GM12878 (cell line): ENCODE measurements around the gene TOP2A. TPM values are rescaled to one million over a fixed set of nuclear protein-coding genes. Genes with fewer than 3 reads are reported as not detected.

Experiments used
- ATAC-seq: fragments of 200-7000 bp; cut with Tn5 transposase; 3 replicates; pipeline ENCODE4 v1.9.1; 2020; ENCODE audit warnings: mild to moderate bottlenecking, moderate library complexity
- BruUV-seq: library from RNA; stranded (reverse); fragments of 400-500 nt; replicated peaks from 2 replicates; lab custom pipeline; 2021; lab: Mats Ljungman, UMichigan
- CTCF ChIA-PET: fragments of 300-600 bp; sonication (Branson Sonifier 250); formaldehyde crosslinking; extraction: SDS; loops from one replicate; lab custom pipeline; 2021; ENCODE audit warnings: inconsistent platforms; lab: Yijun Ruan, JAX
- POLR2A ChIA-PET: fragments of 350-600 bp; formaldehyde crosslinking; extraction: SDS; loops from one replicate; lab custom pipeline; 2021; ENCODE audit warnings: inconsistent platforms; lab: Charles Lee
- RAD21 ChIA-PET: fragments of 300-600 bp; sonication (Branson Sonifier 250); formaldehyde crosslinking; loops from one replicate; lab custom pipeline; 2023; ENCODE audit warnings: antibody characterized with exemption; ENCODE audit not compliant: unreplicated experiment; lab: Charles Lee
- SMC1A ChIA-PET: fragments of 300-600 bp; sonication (Branson Sonifier 250); formaldehyde crosslinking; loops from one replicate; lab custom pipeline; 2023; ENCODE audit not compliant: unreplicated experiment, uncharacterized antibody; lab: Charles Lee
- DNase-seq: peaks from one replicate; pipeline ENCODE4 v3.0.0-alpha.2; 2011; ENCODE audit warnings: low read depth, low spot score
- FAIRE-seq: peaks from 3 replicates; lab custom pipeline; 2011; peaks lifted over from hg19 to GRCh38; lab: Jason Lieb, UNC
- H2AFZ ChIP-seq: 2 replicates; pipeline ENCODE4 v1.6.0; 2011; ENCODE audit warnings: low read depth, low read length, control low read depth; ENCODE audit not compliant: control insufficient read depth
- H3K27ac ChIP-seq: 2 replicates; pipeline ENCODE4 v1.5.1; 2011; ENCODE audit warnings: control low read depth; ENCODE audit not compliant: control insufficient read depth, insufficient read depth
- H3K27me3 ChIP-seq, 2 experiments: replicated peaks in 1 of 2; 2 replicates each; pipeline versions ENCODE4 v1.6.0 to v1.6.1; 2011; ENCODE audit warnings: low read length in 1 of 2; ENCODE audit not compliant: control insufficient read depth in 2 of 2, insufficient read depth in 2 of 2
- H3K36me3 ChIP-seq, 2 experiments: 2 replicates each; pipeline ENCODE4 v1.5.1; 2011; ENCODE audit warnings: low read length in 1 of 2; ENCODE audit not compliant: control insufficient read depth in 2 of 2, insufficient read depth in 2 of 2
- H3K4me1 ChIP-seq: 2 replicates; pipeline ENCODE4 v1.6.1; 2011; ENCODE audit warnings: mild to moderate bottlenecking, low read length, moderate library complexity, mixed read lengths; ENCODE audit not compliant: control insufficient read depth, insufficient read depth
- H3K4me2 ChIP-seq: 2 replicates; pipeline ENCODE4 v1.6.0; 2011; ENCODE audit warnings: control low read depth; ENCODE audit not compliant: control insufficient read depth, insufficient read depth
- H3K4me3 ChIP-seq: fragments of 200-600 bp; sonication (generic); 2 replicates; pipeline ENCODE4 v1.5.1; 2016
- H3K79me2 ChIP-seq: 2 replicates; pipeline ENCODE4 v1.6.0; 2011; ENCODE audit warnings: low read length; ENCODE audit not compliant: control insufficient read depth, insufficient read depth
- H3K9ac ChIP-seq: 2 replicates; pipeline ENCODE4 v1.8.0; 2011; ENCODE audit warnings: low read length, control low read depth, mixed read lengths; ENCODE audit not compliant: control insufficient read depth, insufficient read depth
- H3K9me3 ChIP-seq: replicated peaks from 3 replicates; pipeline ENCODE4 v1.5.1; 2011; ENCODE audit warnings: mild to moderate bottlenecking, low read length; ENCODE audit not compliant: control insufficient read depth, insufficient read depth
- H4K20me1 ChIP-seq: 2 replicates; pipeline ENCODE4 v1.6.0; 2011; ENCODE audit not compliant: control insufficient read depth, insufficient read depth
- CHD2 ChIP-seq: IDR thresholded peaks from 2 replicates; pipeline ENCODE4 v1.6.1; 2011; ENCODE audit warnings: low read depth, low read length, improper control_type of control experiment, borderline replicate concordance
- EED ChIP-seq: sonication (generic); IDR thresholded peaks from 2 replicates; pipeline ENCODE4 v1.6.1; 2016; ENCODE audit warnings: antibody characterized with exemption, low read depth
- ELK1 ChIP-seq: IDR thresholded peaks from 2 replicates; pipeline ENCODE4 v1.6.1; 2012; ENCODE audit warnings: low read depth, low read length, improper control_type of control experiment
- ESRRA ChIP-seq: IDR thresholded peaks from 2 replicates; pipeline ENCODE4 v1.6.1; 2012; ENCODE audit warnings: mild to moderate bottlenecking, low read length, improper control_type of control experiment
- FOS ChIP-seq: IDR thresholded peaks from 3 replicates; pipeline ENCODE4 v1.6.1; 2011; ENCODE audit warnings: borderline replicate concordance; ENCODE audit not compliant: insufficient read length; ENCODE audit errors: extremely low read depth
- NFYA ChIP-seq: IDR thresholded peaks from 2 replicates; pipeline ENCODE4 v1.6.1; 2011; ENCODE audit warnings: low read depth, mild to moderate bottlenecking, low read length, improper control_type of control experiment, borderline replicate concordance
- RAD51 ChIP-seq: fragments of 450-650 bp; IDR thresholded peaks from 2 replicates; pipeline ENCODE4 v1.6.1; 2016; ENCODE audit warnings: moderate library complexity, mild to moderate bottlenecking, inconsistent platforms
- RB1 ChIP-seq: fragments of 450-650 bp; formaldehyde crosslinking; IDR thresholded peaks from 2 replicates; pipeline ENCODE4 v1.6.1; 2017; ENCODE audit warnings: mild to moderate bottlenecking, borderline replicate concordance
- SMC3 ChIP-seq: IDR thresholded peaks from 2 replicates; pipeline ENCODE4 v1.6.1; 2011; ENCODE audit warnings: low read length, improper control_type of control experiment, borderline replicate concordance
- STAT1 ChIP-seq: fragments of 450-650 bp; conservative IDR thresholded peaks from 2 replicates; pipeline ENCODE4 v1.6.1; 2014; ENCODE audit warnings: antibody characterized with exemption, mild to moderate bottlenecking
- ZNF592 ChIP-seq: fragments of 450-650 bp; IDR thresholded peaks from 2 replicates; pipeline ENCODE4 v1.6.1; 2017; ENCODE audit warnings: mild to moderate bottlenecking, moderate library complexity
- WGBS: methylation state at CpG from one replicate; pipeline ENCODE4 v1.1.6; 2016; ENCODE audit warnings: low lambda C conversion rate; ENCODE audit not compliant: insufficient replicate concordance, insufficient coverage; ENCODE audit errors: missing lambda C conversion rate; 5-methylcytosine and 5-hydroxymethylcytosine counted together
- in situ Hi-C: fragments of 300-500 bp; cut with MboI; formaldehyde crosslinking; loops from 9 replicates; pipeline ENCODE4 v1.14.3; 2018; ENCODE audit warnings: mixed read lengths
- intact Hi-C: fragments of 100-400 bp; cut with micrococcal nuclease; formaldehyde crosslinking; loops from one replicate; pipeline ENCODE4 v1.14.2; 2022; ENCODE audit not compliant: unreplicated experiment
- polyA plus RNA-seq, 11 experiments: library from polyadenylated mRNA; depleted of rRNA in 4 of 11; unstranded in 6 of 11; stranded (reverse) in 5 of 11; fragments of >200 nt; fragmentation: Nextera tagmentation in 4 of 11; fragmentation: Illumina TruSeq in 1 of 11; extraction: Ambion mirVana in 4 of 11; extraction: Trizol in 1 of 11; gene quantifications; 1 replicate in 1 of 11; 2 replicates in 10 of 11; pipeline versions ENCODE4 v1.2.1 to v1.2.3, GENCODE V29; 2011 to 2016; ENCODE audit warnings: inconsistent platforms in 2 of 11, missing spikeins in 2 of 11, low read depth in 1 of 11
- total RNA-seq, 4 experiments: library from RNA; depleted of rRNA in 3 of 4; stranded (reverse); fragments of >200 nt in 3 of 4; fragmentation: Illumina TruSeq in 1 of 4; extraction: Trizol in 1 of 4; gene quantifications; 2 replicates each; pipeline versions ENCODE4 v1.2.1 to v1.2.3, GENCODE V29; 2013 to 2021
- TF ChIP-seq, protein P1 (sequence below): fragments of 450-650 bp; IDR thresholded peaks from 2 replicates; pipeline ENCODE4 v1.6.1; 2016; ENCODE audit warnings: mild to moderate bottlenecking
- TF ChIP-seq, protein P2 (sequence below): IDR thresholded peaks from 2 replicates; pipeline ENCODE4 v1.6.1; 2011; ENCODE audit warnings: borderline replicate concordance, low read depth, mild to moderate bottlenecking, moderate library complexity, low read length; ENCODE audit not compliant: insufficient read depth, poor library complexity, severe bottlenecking

The TOP2A gene
- total and polyA plus RNA-seq, 10 of the 15 experiments (the other 5 are each of a cell fraction or from before 2014, with no cell fraction given) = 117 to 275 (median 232) TPM

DNA sequence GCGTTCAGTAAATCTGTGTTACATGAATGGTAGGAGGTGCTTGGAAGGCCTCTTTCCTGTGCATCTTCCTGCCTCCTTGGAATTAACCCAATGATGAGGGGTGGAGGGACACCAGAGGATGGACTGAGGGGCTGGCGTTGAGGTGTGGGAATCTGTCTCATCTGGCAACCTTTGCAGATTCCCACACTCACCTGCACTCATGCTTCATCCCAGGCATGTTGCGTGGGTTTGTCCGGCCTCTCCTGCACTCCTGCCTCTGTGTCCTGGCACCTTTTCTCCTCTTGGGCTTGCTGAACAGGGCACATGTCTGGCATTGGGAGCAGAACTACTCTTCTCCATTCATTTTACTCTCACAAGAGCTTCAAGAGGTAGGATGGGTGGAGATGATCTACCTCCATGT lies 22.5 kb upstream of the TOP2A start:
- Histone ChIP-seq H4K20me1 (no peaks in the 10 kb centered on the region), H3K4me3 (no peak overlapping the region), H3K27ac (no peak overlapping the region), H3K4me2 (no peak overlapping the region), H3K9ac (no peak overlapping the region), H3K27me3 (peaks cover 0 to 9% of the 10 kb centered on the region in 2 experiments; a peak in 1 of 4 replicates), H3K36me3 (no peaks in the 10 kb centered on the region), H3K79me2 (no peaks in the 10 kb centered on the region), H3K4me1 (peaks cover 15% of the 10 kb centered on the region), H2AFZ (no peak overlapping the region), H3K9me3 (no peaks in the 10 kb centered on the region)
- FAIRE-seq (no peak), DNase-seq (no peak), ATAC-seq (no peak)
- SMC1A ChIA-PET = interaction anchor here (0.7 to 5.9 kb wide), 8 partner anchors 9 to 95 kb away, joined by 3 to 68 read pairs (median 5); partner anchors contain the start of gene TOP2A
- WGBS = 50% methylated on average over 4 of the region's 4 CpGs
- POLR2A ChIA-PET = interaction anchor here (0.6 kb wide), 1 partner anchor 21 kb away, joined by 3 read pairs; no protein-coding TSS in a partner anchor
- in situ Hi-C loops (loop anchor here (25.0 kb wide), 1 partner anchor 97 kb away; no protein-coding TSS in a partner anchor), intact Hi-C loops (loop anchor here (5.0 kb wide), 1 partner anchor 78 kb away; the partner anchor contains the start of gene GJD3)
- CTCF ChIA-PET = interaction anchor here (0.6 to 16.0 kb wide), 12 partner anchors 9 to 1225 kb away, joined by 3 to 289 read pairs (median 5); partner anchors contain the start of gene TOP2A
- no peak for TF ChIP-seq CHD2
- TF ChIP-seq RAD51 = no peak
- TF ChIP-seq FOS = no peak
- no peak for TF ChIP-seq ZNF592
- TF ChIP-seq, protein P1, sequence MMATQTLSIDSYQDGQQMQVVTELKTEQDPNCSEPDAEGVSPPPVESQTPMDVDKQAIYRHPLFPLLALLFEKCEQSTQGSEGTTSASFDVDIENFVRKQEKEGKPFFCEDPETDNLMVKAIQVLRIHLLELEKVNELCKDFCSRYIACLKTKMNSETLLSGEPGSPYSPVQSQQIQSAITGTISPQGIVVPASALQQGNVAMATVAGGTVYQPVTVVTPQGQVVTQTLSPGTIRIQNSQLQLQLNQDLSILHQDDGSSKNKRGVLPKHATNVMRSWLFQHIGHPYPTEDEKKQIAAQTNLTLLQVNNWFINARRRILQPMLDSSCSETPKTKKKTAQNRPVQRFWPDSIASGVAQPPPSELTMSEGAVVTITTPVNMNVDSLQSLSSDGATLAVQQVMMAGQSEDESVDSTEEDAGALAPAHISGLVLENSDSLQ = no peak
- no peak for TF ChIP-seq STAT1
- no peak for TF ChIP-seq ESRRA
- TF ChIP-seq ELK1 = no peak
- TF ChIP-seq, protein P2, sequence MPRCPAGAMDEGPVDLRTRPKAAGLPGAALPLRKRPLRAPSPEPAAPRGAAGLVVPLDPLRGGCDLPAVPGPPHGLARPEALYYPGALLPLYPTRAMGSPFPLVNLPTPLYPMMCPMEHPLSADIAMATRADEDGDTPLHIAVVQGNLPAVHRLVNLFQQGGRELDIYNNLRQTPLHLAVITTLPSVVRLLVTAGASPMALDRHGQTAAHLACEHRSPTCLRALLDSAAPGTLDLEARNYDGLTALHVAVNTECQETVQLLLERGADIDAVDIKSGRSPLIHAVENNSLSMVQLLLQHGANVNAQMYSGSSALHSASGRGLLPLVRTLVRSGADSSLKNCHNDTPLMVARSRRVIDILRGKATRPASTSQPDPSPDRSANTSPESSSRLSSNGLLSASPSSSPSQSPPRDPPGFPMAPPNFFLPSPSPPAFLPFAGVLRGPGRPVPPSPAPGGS = no peak
- no peak for TF ChIP-seq RB1
- TF ChIP-seq SMC3 = no peak
- TF ChIP-seq NFYA = no peak
- TF ChIP-seq EED = no peak
- no TSS peak for BruUV-seq
- RAD21 ChIA-PET = interaction anchor here (4.4 to 16.1 kb wide), 2 partner anchors 36 to 93 kb away, joined by 13 to 175 read pairs; no protein-coding TSS in a partner anchor
